ENCODE data around the gene EDN2. TPM values are rescaled to one million over a fixed set of nuclear protein-coding genes. Genes with fewer than 3 reads are reported as not detected.

Gene EDN2
- total and polyA plus RNA-seq, 2 donors (not counting 1 experiment from before 2014, with no cell fraction given) = not detected

DNA sequence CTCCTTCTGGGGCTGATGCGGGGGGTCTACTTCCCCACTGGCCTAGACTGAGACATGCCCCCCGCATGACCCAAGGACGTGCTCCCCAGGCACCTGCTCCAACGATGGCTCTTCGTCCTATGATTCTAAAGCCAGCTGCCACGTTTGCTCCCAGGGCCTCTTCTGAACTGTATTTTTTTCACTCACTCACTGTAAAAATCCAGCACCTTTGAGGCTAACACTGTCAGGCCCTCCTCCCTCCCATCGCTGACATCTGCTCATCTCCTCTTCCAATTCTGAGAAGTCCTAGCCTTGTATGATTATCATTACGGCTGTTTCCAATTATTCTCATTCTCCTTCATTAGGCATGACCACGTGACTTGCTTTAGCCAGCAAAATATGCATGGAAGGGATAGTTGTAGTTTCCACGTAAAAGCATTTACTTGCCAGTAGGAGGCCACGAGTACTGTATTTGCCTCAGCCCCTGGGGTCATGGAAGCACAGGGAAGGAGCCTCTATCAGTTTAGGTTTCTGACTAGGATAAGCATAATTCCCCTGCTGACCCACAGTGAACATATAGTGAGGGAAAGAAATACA is 19.1 kb upstream of the EDN2 start:
- CTCF ChIA-PET = no interaction called here
- H3K4me2 ChIP-seq (replicated peaks; ENCODE audit: low read depth, low read length, poor library complexity, severe bottlenecking) = no peak overlapping the region
- Mint-ChIP-seq H3K27me3 (no peaks in the 10 kb centered on the region), H3K4me3 (no peak overlapping the region), H3K4me1 (peaks cover 2% of the 10 kb centered on the region), H3K27ac (no peak overlapping the region), H3K9me3 (ENCODE audit: insufficient read depth) (no peaks in the 10 kb centered on the region)
- H3K27ac ChIP-seq (ENCODE audit: low read length in 2 of 2) = no peak overlapping the region
- no peaks in the 10 kb centered on the region for H3K27me3 ChIP-seq (replicated peaks in 1 of 4; ENCODE audit: control extremely low read depth in 1 of 4, control insufficient read depth in 3 of 4, insufficient read depth in 4 of 4, low read length in 3 of 4)
- intact Hi-C loops (cut with micrococcal nuclease) = no loop called here
- POLR2A ChIA-PET = no interaction called here
- H3K4me3 ChIP-seq (ENCODE audit: control extremely low read depth in 1 of 5, extremely low read depth in 1 of 5, insufficient read depth in 1 of 5, low read depth in 2 of 5, low read length in 4 of 5) = no peak overlapping the region
- H2AFZ ChIP-seq (ENCODE audit: insufficient read depth, low read depth, low read length, poor library complexity, severe bottlenecking) = no peak overlapping the region
- no peak overlapping the region for H3K9ac ChIP-seq (ENCODE audit: low read length)
- no peak for ATAC-seq (ENCODE audit: low read depth)
- no peaks in the 10 kb centered on the region for H3K4me1 ChIP-seq (ENCODE audit: control insufficient read depth in 2 of 2, insufficient read depth in 2 of 2, low read length in 2 of 2)
- no peaks in the 10 kb centered on the region for H3K9me3 ChIP-seq (ENCODE audit: control extremely low read depth in 1 of 3, control insufficient read depth in 2 of 3, insufficient read depth in 1 of 3, low read length in 2 of 3)
- no peak for DNase-seq
- WGBS (ENCODE audit: insufficient coverage) = 95% methylated on average over 8 of the region's 11 CpGs
- no peaks in the 10 kb centered on the region for H4K20me1 ChIP-seq (ENCODE audit: control insufficient read depth, insufficient read depth, low read length, poor library complexity, severe bottlenecking)
- no peaks in the 10 kb centered on the region for H3K36me3 ChIP-seq (replicated peaks in 1 of 2; ENCODE audit: control extremely low read depth in 1 of 2, control insufficient read depth in 1 of 2, extremely low read depth in 1 of 2, insufficient read depth in 2 of 2, low read length in 1 of 2)
- H3K79me2 ChIP-seq (ENCODE audit: control insufficient read depth, insufficient read depth, low read length) = no peaks in the 10 kb centered on the region
- TF ChIP-seq, protein P1, sequence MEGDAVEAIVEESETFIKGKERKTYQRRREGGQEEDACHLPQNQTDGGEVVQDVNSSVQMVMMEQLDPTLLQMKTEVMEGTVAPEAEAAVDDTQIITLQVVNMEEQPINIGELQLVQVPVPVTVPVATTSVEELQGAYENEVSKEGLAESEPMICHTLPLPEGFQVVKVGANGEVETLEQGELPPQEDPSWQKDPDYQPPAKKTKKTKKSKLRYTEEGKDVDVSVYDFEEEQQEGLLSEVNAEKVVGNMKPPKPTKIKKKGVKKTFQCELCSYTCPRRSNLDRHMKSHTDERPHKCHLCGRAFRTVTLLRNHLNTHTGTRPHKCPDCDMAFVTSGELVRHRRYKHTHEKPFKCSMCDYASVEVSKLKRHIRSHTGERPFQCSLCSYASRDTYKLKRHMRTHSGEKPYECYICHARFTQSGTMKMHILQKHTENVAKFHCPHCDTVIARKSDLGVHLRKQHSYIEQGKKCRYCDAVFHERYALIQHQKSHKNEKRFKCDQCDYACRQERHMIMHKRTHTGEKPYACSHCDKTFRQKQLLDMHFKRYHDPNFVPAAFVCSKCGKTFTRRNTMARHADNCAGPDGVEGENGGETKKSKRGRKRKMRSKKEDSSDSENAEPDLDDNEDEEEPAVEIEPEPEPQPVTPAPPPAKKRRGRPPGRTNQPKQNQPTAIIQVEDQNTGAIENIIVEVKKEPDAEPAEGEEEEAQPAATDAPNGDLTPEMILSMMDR (IDR thresholded peaks at IDR 0.05) = no peak
- TF ChIP-seq EZH2 (IDR thresholded peaks at IDR 0.05; ENCODE audit: borderline replicate concordance, insufficient read depth, low read depth, low read length, poor library complexity, severe bottlenecking) = no peak

DNA sequence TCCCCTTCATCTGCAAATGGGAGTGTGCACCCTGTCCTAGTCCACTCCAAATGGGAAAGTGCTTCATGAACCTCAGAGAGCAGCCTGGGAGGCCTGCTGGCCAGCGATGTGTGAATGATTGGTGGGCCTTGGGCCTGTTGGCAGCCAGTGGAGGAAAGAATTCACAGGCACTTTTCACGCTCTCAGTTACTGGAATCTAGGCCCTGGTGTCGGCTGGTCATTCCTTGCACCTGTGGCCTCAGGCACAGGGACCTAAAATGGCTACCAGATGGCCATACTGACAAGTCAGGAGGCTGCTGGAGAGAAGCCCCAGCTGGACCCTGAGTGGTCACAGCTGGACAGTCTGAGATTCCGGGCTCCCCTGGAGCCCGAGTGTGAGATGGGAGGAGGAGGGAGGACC is 18.4 kb upstream of the EDN2 start:
- intact Hi-C loops (cut with micrococcal nuclease) = no loop called here

More for the DNA sequence above, 18.4 kb upstream of the EDN2 start:
- H3K79me2 ChIP-seq (ENCODE audit: control insufficient read depth, insufficient read depth, low read length) = no peaks in the 10 kb centered on the region
- H3K4me2 ChIP-seq (replicated peaks; ENCODE audit: low read depth, low read length, poor library complexity, severe bottlenecking) = no peak overlapping the region
- no peak overlapping the region for H3K27ac Mint-ChIP-seq
- H3K9me3 Mint-ChIP-seq (ENCODE audit: insufficient read depth) = no peaks in the 10 kb centered on the region
- no peaks in the 10 kb centered on the region for H3K4me1 ChIP-seq (ENCODE audit: control insufficient read depth in 2 of 2, insufficient read depth in 2 of 2, low read length in 2 of 2)
- no peaks in the 10 kb centered on the region for H3K27me3 ChIP-seq (replicated peaks in 1 of 4; ENCODE audit: control extremely low read depth in 1 of 4, control insufficient read depth in 3 of 4, insufficient read depth in 4 of 4, low read length in 3 of 4)
- H3K9me3 ChIP-seq (ENCODE audit: control extremely low read depth in 1 of 3, control insufficient read depth in 2 of 3, insufficient read depth in 1 of 3, low read length in 2 of 3) = no peaks in the 10 kb centered on the region
- DNase-seq (no peak), ATAC-seq (ENCODE audit: low read depth) (no peak)
- H3K36me3 ChIP-seq (replicated peaks in 1 of 2; ENCODE audit: control extremely low read depth in 1 of 2, control insufficient read depth in 1 of 2, extremely low read depth in 1 of 2, insufficient read depth in 2 of 2, low read length in 1 of 2) = no peaks in the 10 kb centered on the region
- TF ChIP-seq, protein P1 (IDR thresholded peaks at IDR 0.05) = no peak
- no peak for TF ChIP-seq EZH2 (IDR thresholded peaks at IDR 0.05; ENCODE audit: borderline replicate concordance, insufficient read depth, low read depth, low read length, poor library complexity, severe bottlenecking)
- H3K4me1 Mint-ChIP-seq = peaks cover 3% of the 10 kb centered on the region
- H3K27ac ChIP-seq (ENCODE audit: low read length in 2 of 2) = no peak overlapping the region
- no peaks in the 10 kb centered on the region for H4K20me1 ChIP-seq (ENCODE audit: control insufficient read depth, insufficient read depth, low read length, poor library complexity, severe bottlenecking)
- H3K27me3 Mint-ChIP-seq = peaks cover 6% of the 10 kb centered on the region
- no peak overlapping the region for H3K4me3 Mint-ChIP-seq
- no peak overlapping the region for H3K4me3 ChIP-seq (ENCODE audit: control extremely low read depth in 1 of 5, extremely low read depth in 1 of 5, insufficient read depth in 1 of 5, low read depth in 2 of 5, low read length in 4 of 5)
- H2AFZ ChIP-seq (ENCODE audit: insufficient read depth, low read depth, low read length, poor library complexity, severe bottlenecking) = no peak overlapping the region
- POLR2A ChIA-PET = no interaction called here
- CTCF ChIA-PET = no interaction called here
- H3K9ac ChIP-seq (ENCODE audit: low read length) = no peak overlapping the region
- WGBS (ENCODE audit: insufficient coverage) = 98% methylated on average over 3 of the region's 5 CpGs

Measured in B cell (primary cell).